GM21717 (cell line): ENCODE data around the gene CCDC74A.
"Not testable (repeated sequence)": the region's sequence is repeated elsewhere in the genome, so short reads cannot be mapped to it uniquely, and the experiment has no call there.

Experiments used
- ATAC-seq: cut with Tn5 transposase; IDR thresholded peaks from one replicate; pipeline ENCODE4 v1.9.1; 2021; ENCODE audit warnings: mild to moderate bottlenecking, moderate library complexity; ENCODE audit not compliant: unreplicated experiment

CCDC74A gene

GRCh38 chr2:131527131-131528001, at the start of gene CCDC74A:
Gene CCDC74A (plus strand): TSS chr2:131527888. CDS start chr2:131527971, 83 bp downstream.
- ATAC-seq = peak; percentile 89

GRCh38 chr2:131478074-131478849, 49.4 kb upstream of the CCDC74A start:
- not testable (repeated sequence) for ATAC-seq

GRCh38 chr2:131478850-131479461, 48.7 kb upstream of the CCDC74A start:
- ATAC-seq = not testable (repeated sequence)

GRCh38 chr2:131480351-131480750, 47.3 kb upstream of the CCDC74A start:
- not testable (repeated sequence) for ATAC-seq

GRCh38 chr2:131482506-131483155, 45.1 kb upstream of the CCDC74A start:
- not testable (repeated sequence) for ATAC-seq

- ATAC-seq = not testable (repeated sequence)
These were observed 43.5 kb upstream of the CCDC74A start for GRCh38 chr2:131483981-131484820.

- ATAC-seq = not testable (repeated sequence)
These were observed 42.7 kb upstream of the CCDC74A start for GRCh38 chr2:131484906-131485460.

GRCh38 chr2:131486201-131486902, 41.3 kb upstream of the CCDC74A start:
- not testable (repeated sequence) for ATAC-seq

- ATAC-seq = no peak
These were observed 39.1 kb upstream of the CCDC74A start for GRCh38 chr2:131488306-131489205.

- not testable (repeated sequence) for ATAC-seq
These were observed 36.8 kb upstream of the CCDC74A start for GRCh38 chr2:131490616-131491468.

- peak; percentile 12 for ATAC-seq
These were observed 36.2 kb upstream of the CCDC74A start for GRCh38 chr2:131491469-131491836.

GRCh38 chr2:131492015-131492417, 35.7 kb upstream of the CCDC74A start, which contains the start of gene MZT2A:
Gene MZT2A (minus strand): TSS chr2:131492397. CDS start chr2:131492376, 21 bp downstream.
- ATAC-seq = peak; percentile 12

- peak; percentile 72 for ATAC-seq
These were observed 35.1 kb upstream of the CCDC74A start for GRCh38 chr2:131492418-131493198.

GRCh38 chr2:131493199-131493968, 34.3 kb upstream of the CCDC74A start:
- ATAC-seq = peak; percentile 22

GRCh38 chr2:131495506-131495905, 32.2 kb upstream of the CCDC74A start:
- not testable (repeated sequence) for ATAC-seq
